AG04449 (cell line): Measurements from ENCODE around the gene ST3GAL2.

Experiments used
- CTCF ChIA-PET: fragments of 350-600 bp; formaldehyde crosslinking; extraction: SDS; loops from one replicate; lab custom pipeline; 2021; ENCODE audit warnings: antibody characterized with exemption; lab: Yijun Ruan, JAX
- POLR2A ChIA-PET: fragments of 400-600, 350-600 bp; formaldehyde crosslinking; extraction: SDS; loops from one replicate; lab custom pipeline; 2020; ENCODE audit warnings: antibody characterized with exemption, inconsistent platforms; lab: Yijun Ruan, JAX
- DNase-seq: peaks from one replicate; pipeline ENCODE4 v3.0.0-alpha.2; 2010; ENCODE audit warnings: low read depth, low spot score
- H3K4me3 ChIP-seq: 2 replicates; pipeline ENCODE4 v1.5.1; 2011; ENCODE audit warnings: low read depth, mild to moderate bottlenecking, control low read depth, low read length
- TF ChIP-seq, protein P1 (sequence below): IDR thresholded peaks from one replicate; pipeline ENCODE4 v1.5.1; 2011; ENCODE audit warnings: mild to moderate bottlenecking, moderate library complexity, low read length, control low read depth, inconsistent platforms; ENCODE audit not compliant: insufficient read depth; ENCODE audit errors: missing control alignments

The ST3GAL2 gene

DNA sequence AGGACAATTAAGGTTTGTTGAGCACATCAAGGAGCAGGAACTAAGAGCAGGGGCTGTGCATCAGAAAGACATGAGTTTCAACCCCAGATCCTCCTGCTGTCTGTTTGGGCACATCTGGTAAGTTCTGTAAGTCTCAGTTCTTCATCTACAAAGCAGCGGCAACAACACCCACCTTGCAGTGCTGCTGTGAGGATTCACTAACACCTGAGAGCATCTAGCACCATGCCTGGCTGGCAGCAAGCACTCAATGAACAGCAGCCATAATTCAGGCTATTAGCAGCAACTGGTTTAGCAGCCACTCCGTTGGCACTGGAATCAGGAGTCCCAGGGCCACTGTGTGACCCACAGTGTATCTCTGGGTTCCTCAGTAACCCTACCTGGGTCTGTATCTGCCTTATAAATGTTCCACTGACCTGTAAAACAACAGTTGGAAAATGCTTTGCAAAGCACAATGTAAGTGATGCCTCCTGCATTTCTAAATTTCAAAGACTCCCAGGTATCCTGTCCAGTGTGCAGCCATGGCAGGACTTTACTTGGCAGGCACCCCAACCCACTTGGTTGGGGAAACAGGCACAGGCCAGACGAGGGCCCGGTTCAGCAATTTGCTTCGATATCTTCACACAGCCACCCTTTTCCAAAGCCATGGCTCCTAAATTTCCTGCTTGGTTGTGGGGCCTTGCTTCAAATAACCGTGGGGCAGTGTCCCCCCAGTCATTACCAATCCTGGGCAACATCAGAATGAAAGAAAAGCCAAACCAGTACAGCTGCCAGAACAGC is 4.2 kb downstream of the ST3GAL2 start:
- ChIA-PET POLR2A (interaction anchor here (2.5 kb wide), 1 partner anchor 54 kb away, joined by 9 read pairs; no protein-coding TSS in a partner anchor), CTCF (no interaction called here)
- TF ChIP-seq, protein P1, sequence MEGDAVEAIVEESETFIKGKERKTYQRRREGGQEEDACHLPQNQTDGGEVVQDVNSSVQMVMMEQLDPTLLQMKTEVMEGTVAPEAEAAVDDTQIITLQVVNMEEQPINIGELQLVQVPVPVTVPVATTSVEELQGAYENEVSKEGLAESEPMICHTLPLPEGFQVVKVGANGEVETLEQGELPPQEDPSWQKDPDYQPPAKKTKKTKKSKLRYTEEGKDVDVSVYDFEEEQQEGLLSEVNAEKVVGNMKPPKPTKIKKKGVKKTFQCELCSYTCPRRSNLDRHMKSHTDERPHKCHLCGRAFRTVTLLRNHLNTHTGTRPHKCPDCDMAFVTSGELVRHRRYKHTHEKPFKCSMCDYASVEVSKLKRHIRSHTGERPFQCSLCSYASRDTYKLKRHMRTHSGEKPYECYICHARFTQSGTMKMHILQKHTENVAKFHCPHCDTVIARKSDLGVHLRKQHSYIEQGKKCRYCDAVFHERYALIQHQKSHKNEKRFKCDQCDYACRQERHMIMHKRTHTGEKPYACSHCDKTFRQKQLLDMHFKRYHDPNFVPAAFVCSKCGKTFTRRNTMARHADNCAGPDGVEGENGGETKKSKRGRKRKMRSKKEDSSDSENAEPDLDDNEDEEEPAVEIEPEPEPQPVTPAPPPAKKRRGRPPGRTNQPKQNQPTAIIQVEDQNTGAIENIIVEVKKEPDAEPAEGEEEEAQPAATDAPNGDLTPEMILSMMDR: no peak
- no peak for DNase-seq
- no peak overlapping the region for H3K4me3 ChIP-seq

DNA sequence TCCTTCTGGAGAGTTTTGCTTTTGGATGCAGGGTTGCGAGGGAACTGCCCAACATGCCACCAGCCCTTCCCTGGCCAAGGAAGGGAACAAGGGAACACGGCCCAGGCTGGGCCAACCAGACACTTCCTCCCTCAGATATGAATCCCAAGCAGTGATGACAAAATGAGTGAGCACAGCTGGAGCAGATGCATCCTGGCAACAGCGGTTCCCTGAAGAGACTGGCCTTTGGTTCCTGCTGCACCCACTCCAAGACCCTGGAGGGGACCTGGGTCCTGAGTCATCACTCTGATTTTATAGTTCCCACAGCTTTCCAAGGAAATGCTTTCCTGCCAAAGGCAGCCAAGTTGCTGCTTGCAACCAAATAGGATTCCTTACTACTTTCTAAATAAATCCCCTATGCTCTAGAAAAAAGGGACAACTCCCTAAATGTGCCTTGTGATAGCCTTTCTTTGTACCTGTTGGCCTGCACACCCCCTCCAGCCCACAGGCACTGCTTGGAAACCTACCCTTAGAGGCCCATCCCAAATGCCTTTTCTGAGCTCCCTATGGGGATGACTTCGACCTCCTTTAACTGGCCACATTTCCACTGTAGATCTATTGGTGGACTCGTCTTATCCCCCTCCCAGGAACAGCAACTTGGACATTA is 5.3 kb downstream of the ST3GAL2 start:
- no peak for DNase-seq
- POLR2A ChIA-PET: interaction anchor here (2.5 kb wide), 1 partner anchor 53 kb away, joined by 9 read pairs; no protein-coding TSS in a partner anchor
- CTCF ChIA-PET: no interaction called here
- TF ChIP-seq, protein P1: no peak
- no peak overlapping the region; the same call in 1 of the 2 replicates for H3K4me3 ChIP-seq

DNA sequence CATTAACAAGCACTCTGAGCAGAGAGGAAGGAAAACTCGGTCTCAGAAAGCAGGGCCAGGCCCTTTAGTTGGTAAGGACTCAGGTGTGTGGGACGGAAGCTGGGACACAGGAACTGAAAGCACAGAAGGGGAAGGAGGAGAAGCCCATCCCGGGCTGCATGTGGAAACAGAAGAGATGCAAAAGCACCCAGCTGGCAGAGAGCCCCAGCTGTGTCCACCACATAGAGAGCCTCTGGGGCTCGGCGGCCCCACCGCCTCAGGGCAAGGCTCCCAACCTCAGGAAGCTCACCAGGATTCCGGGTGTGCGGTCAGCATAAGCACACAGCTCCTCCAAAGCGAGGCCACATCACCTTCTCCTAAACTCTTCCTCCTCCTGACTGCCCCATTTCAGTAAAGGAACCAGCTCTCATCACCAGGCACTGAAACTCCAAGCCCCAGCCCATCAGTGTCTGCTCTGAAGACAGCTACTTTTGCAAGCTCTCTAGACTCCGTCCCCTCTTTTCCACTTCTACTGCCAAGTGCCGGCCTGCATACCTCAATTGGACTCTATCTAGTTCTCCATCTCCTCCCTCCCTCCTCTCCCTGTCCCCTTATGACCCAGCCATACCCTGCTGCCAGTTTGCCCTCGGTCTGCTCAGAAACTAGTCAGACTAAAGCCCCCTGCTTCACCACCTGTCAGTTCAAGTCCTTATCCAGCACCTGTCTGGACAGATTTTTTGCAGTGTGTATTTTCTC is 6.0 kb downstream of the ST3GAL2 start:
- DNase-seq: no peak
- POLR2A ChIA-PET: interaction anchor here (2.5 kb wide), 1 partner anchor 52 kb away, joined by 9 read pairs; no protein-coding TSS in a partner anchor

DNA sequence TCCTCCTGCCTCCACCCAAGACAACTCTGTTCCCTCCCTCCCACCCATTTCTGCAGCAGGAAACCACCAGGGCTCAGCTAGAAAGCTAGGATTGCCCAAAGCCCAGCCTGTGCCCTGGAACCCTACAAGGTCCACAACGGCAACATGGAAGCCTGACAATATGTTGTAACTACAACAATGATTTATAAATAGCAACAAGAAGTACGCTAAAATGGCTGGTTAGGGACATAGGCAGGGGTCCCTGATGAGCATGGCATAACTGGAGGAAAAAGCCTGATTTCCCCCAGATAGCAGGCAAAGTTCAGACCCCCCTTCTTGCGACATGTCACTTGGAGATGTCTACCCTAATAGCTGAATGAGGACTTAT is 6.6 kb downstream of the ST3GAL2 start:
- no peak for DNase-seq
- CTCF ChIA-PET: interaction anchor here (1.1 kb wide), 1 partner anchor 10 kb away, joined by 3 read pairs; no protein-coding TSS in a partner anchor

More for the DNA sequence above, 6.0 kb downstream of the ST3GAL2 start:
- TF ChIP-seq, protein P1: no peak
- no peak overlapping the region for H3K4me3 ChIP-seq
- CTCF ChIA-PET: interaction anchor here (1.1 kb wide), 1 partner anchor 10 kb away, joined by 3 read pairs; no protein-coding TSS in a partner anchor

DNA sequence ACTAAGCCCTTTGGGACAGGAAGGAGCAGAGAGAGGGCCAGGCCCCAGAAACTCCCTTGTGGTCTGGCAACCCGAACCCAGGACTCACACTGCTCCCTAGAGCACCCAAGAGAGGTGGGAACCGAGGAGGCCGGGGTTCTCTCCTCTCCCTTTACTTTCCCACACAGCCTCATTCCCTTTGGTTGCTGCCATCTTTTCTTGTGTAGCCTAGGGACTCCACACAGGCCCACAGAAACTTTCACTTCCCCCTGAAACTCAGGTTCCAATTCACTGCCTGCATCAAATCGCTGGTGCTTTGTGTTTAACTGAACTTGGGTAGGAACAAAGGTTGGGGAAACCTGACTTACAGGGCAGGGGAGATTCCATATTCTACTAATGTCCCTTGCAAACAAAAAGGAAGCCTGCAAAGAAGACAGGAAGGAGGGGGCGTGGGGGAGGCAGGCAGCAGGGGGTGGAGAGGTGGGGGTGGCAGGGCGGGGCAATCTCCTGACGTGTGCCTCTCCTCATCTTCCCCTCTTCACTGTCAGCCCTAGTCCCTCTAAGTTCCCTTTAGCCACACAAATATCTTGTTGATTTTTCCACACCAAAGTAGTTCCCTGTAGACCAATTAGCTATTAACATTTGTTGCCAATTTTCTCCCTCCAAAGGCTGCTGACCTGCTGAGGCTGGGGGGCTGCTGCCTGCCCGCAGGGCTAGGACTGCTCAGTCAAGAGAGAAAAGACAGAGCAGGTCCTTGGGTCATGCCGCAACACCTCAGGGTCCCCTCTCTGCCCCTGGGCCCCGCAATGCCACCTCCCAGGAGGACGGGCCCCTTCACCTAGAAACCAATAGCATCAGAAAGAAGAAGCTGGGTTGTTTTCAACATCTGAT is 8.0 kb downstream of the ST3GAL2 start:
- ChIA-PET POLR2A (no interaction called here), CTCF (no interaction called here)
- DNase-seq: no peak
- TF ChIP-seq, protein P1: no peak
- H3K4me3 ChIP-seq: no peak overlapping the region

More for the DNA sequence above, 6.6 kb downstream of the ST3GAL2 start:
- POLR2A ChIA-PET: interaction anchor here (2.5 kb wide), 1 partner anchor 52 kb away, joined by 9 read pairs; no protein-coding TSS in a partner anchor
- H3K4me3 ChIP-seq: no peak overlapping the region
- TF ChIP-seq, protein P1: no peak
